Measurements from ENCODE around the gene KCNJ3.

DNA sequence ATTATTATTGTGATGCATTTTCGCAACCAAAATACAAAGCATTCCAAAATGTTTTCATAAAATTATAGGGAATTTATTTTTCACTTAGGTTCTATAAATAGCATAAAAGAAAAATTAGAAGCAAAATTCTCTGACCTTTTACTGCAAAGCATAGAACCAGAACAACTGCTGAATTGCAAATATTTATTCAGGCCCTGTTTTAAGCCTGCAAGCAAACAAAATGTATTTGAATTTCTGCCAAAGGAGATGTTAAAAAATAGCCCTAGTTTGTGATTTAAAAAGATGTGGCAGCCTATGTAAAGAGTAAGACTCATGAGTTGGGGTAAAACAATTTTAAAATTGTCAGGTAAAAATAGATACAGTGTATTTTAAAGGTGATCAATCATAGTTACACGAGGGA is 138.1 kb downstream of the KCNJ3 start:
- TF ChIP-seq POLR2A (IDR thresholded peaks at IDR 0.05) = no peak
- TF ChIP-seq, protein P1, sequence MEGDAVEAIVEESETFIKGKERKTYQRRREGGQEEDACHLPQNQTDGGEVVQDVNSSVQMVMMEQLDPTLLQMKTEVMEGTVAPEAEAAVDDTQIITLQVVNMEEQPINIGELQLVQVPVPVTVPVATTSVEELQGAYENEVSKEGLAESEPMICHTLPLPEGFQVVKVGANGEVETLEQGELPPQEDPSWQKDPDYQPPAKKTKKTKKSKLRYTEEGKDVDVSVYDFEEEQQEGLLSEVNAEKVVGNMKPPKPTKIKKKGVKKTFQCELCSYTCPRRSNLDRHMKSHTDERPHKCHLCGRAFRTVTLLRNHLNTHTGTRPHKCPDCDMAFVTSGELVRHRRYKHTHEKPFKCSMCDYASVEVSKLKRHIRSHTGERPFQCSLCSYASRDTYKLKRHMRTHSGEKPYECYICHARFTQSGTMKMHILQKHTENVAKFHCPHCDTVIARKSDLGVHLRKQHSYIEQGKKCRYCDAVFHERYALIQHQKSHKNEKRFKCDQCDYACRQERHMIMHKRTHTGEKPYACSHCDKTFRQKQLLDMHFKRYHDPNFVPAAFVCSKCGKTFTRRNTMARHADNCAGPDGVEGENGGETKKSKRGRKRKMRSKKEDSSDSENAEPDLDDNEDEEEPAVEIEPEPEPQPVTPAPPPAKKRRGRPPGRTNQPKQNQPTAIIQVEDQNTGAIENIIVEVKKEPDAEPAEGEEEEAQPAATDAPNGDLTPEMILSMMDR (IDR thresholded peaks at IDR 0.05) = no peak
